IMR-90 (cell line): ENCODE measurements around the gene TGDS. TPM values are rescaled to one million over a fixed set of nuclear protein-coding genes. Genes with fewer than 3 reads are reported as not detected.

Experiments
- ATAC-seq: fragments of 200-7000 bp; cut with Tn5 transposase; 2 replicates; pipeline ENCODE4 v1.9.1; 2020; ENCODE audit warnings: low read depth, mild to moderate bottlenecking, moderate library complexity
- BruUV-seq: library from RNA; stranded (reverse); fragments of 400-500 nt; replicated peaks from 2 replicates; lab custom pipeline; 2021; lab: Mats Ljungman, UMichigan
- CTCF ChIA-PET: fragments of 300-600 bp; formaldehyde crosslinking; extraction: SDS; loops from one replicate; lab custom pipeline; 2021; ENCODE audit warnings: antibody characterized with exemption; lab: Yijun Ruan, JAX
- POLR2A ChIA-PET: fragments of 300-600 bp; sonication (Branson Sonifier 250); formaldehyde crosslinking; loops from one replicate; lab custom pipeline; 2022; ENCODE audit warnings: antibody characterized with exemption; ENCODE audit not compliant: unreplicated experiment; lab: Charles Lee
- DNase-seq: peaks from one replicate; pipeline ENCODE4 v3.0.0; 2013
- H2AFZ ChIP-seq: replicated peaks from 2 replicates; pipeline ENCODE3; 2013; ENCODE audit warnings: low read length, mild to moderate bottlenecking; ENCODE audit not compliant: poor library complexity
- H2AK5ac ChIP-seq: 2 replicates; pipeline ENCODE4 v1.6.1; 2013; ENCODE audit warnings: low read depth, low read length, inconsistent platforms
- H2AK9ac ChIP-seq: replicated peaks from 2 replicates; pipeline ENCODE3; 2013; ENCODE audit warnings: mild to moderate bottlenecking, low read depth, low read length, moderate library complexity; ENCODE audit not compliant: poor library complexity
- H2BK120ac ChIP-seq: 2 replicates; pipeline ENCODE4 v1.6.1; 2013; ENCODE audit warnings: low read depth, low read length, inconsistent platforms
- H2BK15ac ChIP-seq: 3 replicates; pipeline ENCODE4 v1.6.1; 2013; ENCODE audit warnings: low read depth, low read length, inconsistent platforms
- H2BK20ac ChIP-seq: 2 replicates; pipeline ENCODE4 v1.6.1; 2013; ENCODE audit warnings: low read depth, mild to moderate bottlenecking, inconsistent platforms, low read length, moderate library complexity
- H2BK5ac ChIP-seq: 2 replicates; pipeline ENCODE4 v1.6.1; 2013; ENCODE audit warnings: mild to moderate bottlenecking, low read depth, low read length, inconsistent platforms; ENCODE audit not compliant: poor library complexity, severe bottlenecking
- H3K14ac ChIP-seq: replicated peaks from 2 replicates; pipeline ENCODE4 v1.6.1; 2013; ENCODE audit warnings: low read depth, low read length, inconsistent platforms
- H3K18ac ChIP-seq: 2 replicates; pipeline ENCODE4 v1.6.1; 2013; ENCODE audit warnings: low read depth, low read length, control low read depth
- H3K23ac ChIP-seq: 2 replicates; pipeline ENCODE4 v1.6.1; 2013; ENCODE audit warnings: low read depth, low read length, inconsistent platforms
- H3K27ac ChIP-seq: 2 replicates; pipeline ENCODE4 v1.5.1; 2013; ENCODE audit warnings: mild to moderate bottlenecking, control low read depth, low read length; ENCODE audit not compliant: insufficient read depth
- H3K27me3 ChIP-seq: 2 replicates; pipeline ENCODE4 v1.6.1; 2013; ENCODE audit warnings: low read length; ENCODE audit not compliant: control insufficient read depth, insufficient read depth
- H3K36me3 ChIP-seq: 2 replicates; pipeline ENCODE4 v1.6.1; 2013; ENCODE audit warnings: low read length, mixed read lengths; ENCODE audit not compliant: control insufficient read depth, insufficient read depth
- H3K4ac ChIP-seq: 2 replicates; pipeline ENCODE4 v1.6.1; 2013; ENCODE audit warnings: low read depth, low read length, inconsistent platforms
- H3K4me1 ChIP-seq: 2 replicates; pipeline ENCODE4 v1.6.1; 2013; ENCODE audit warnings: low read length, mixed read lengths; ENCODE audit not compliant: control insufficient read depth, insufficient read depth
- H3K4me2 ChIP-seq: 2 replicates; pipeline ENCODE4 v1.6.1; 2013; ENCODE audit warnings: low read depth, mild to moderate bottlenecking, control low read depth, low read length, moderate library complexity
- H3K4me3 ChIP-seq: 2 replicates; pipeline ENCODE4 v1.5.1; 2013; ENCODE audit warnings: low read depth, mild to moderate bottlenecking, control low read depth, low read length, moderate library complexity; ENCODE audit not compliant: insufficient read depth
- H3K56ac ChIP-seq: 2 replicates; pipeline ENCODE4 v1.6.1; 2013; ENCODE audit warnings: low read length, inconsistent platforms; ENCODE audit not compliant: insufficient read depth; ENCODE audit errors: extremely low read depth
- H3K79me1 ChIP-seq, 2 experiments: 2 replicates each; pipeline ENCODE4 v1.6.1; 2013; ENCODE audit warnings: low read length in 2 of 2, inconsistent platforms in 1 of 2, low read depth in 1 of 2
- H3K9ac ChIP-seq: 2 replicates; pipeline ENCODE4 v1.6.1; 2013; ENCODE audit warnings: low read depth, low read length, control low read depth
- H3K9me1 ChIP-seq: 2 replicates; pipeline ENCODE4 v1.6.1; 2013; ENCODE audit warnings: low read length, inconsistent platforms; ENCODE audit not compliant: insufficient read depth
- H3K9me3 ChIP-seq: 2 replicates; pipeline ENCODE4 v1.6.1; 2013; ENCODE audit warnings: low read length; ENCODE audit not compliant: control insufficient read depth, insufficient read depth
- H4K20me1 ChIP-seq: 2 replicates; pipeline ENCODE4 v1.6.1; 2013; ENCODE audit warnings: low read length, inconsistent platforms; ENCODE audit not compliant: insufficient read depth
- H4K5ac ChIP-seq: 2 replicates; pipeline ENCODE4 v1.6.1; 2013; ENCODE audit warnings: mild to moderate bottlenecking, low read depth, low read length, control low read depth
- H4K8ac ChIP-seq, 2 experiments: 2 replicates each; pipeline ENCODE4 v1.6.1; 2013; ENCODE audit warnings: low read depth in 2 of 2, low read length in 2 of 2, control low read depth in 1 of 2, inconsistent platforms in 1 of 2
- H4K91ac ChIP-seq: 2 replicates; pipeline ENCODE4 v1.6.1; 2013; ENCODE audit warnings: low read depth, low read length, inconsistent platforms; ENCODE audit not compliant: insufficient read depth
- FOS ChIP-seq: fragments of 150-350 bp; IDR thresholded peaks from 2 replicates; pipeline ENCODE4 v1.6.1; 2016; ENCODE audit warnings: low read depth, low read length
- NFE2L2 ChIP-seq: fragments of 150-350 bp; IDR thresholded peaks from 2 replicates; pipeline ENCODE4 v1.6.1; 2016; ENCODE audit warnings: low read depth, mild to moderate bottlenecking, low read length
- RAD21 ChIP-seq: IDR thresholded peaks from 2 replicates; pipeline ENCODE4 v1.6.1; 2012; ENCODE audit warnings: low read length, improper control_type of control experiment
- whole genome bisulfite sequencing, 2 experiments: methylation state at CpG; one replicate each; pipeline versions ENCODE4 v1.1.5 to v1.1.7; 2013; ENCODE audit warnings: missing lambda C conversion rate in 2 of 2; ENCODE audit not compliant: insufficient read length in 1 of 2; ENCODE audit errors: extremely low coverage in 2 of 2; 5-methylcytosine and 5-hydroxymethylcytosine counted together
- dilution Hi-C: fragments of 300-500 bp; cut with HindIII; formaldehyde crosslinking; loops from one replicate; pipeline ENCODE4 v1.14.3; 2018; ENCODE audit warnings: low sequenced_read_pairs; ENCODE audit not compliant: unreplicated experiment
- in situ Hi-C: fragments of 300-500 bp; cut with MboI; formaldehyde crosslinking; loops from 3 replicates; pipeline ENCODE4 v1.14.3; 2019; ENCODE audit warnings: low sequenced_read_pairs, inconsistent platforms, mixed read lengths
- intact Hi-C: fragments of 100-400 bp; cut with micrococcal nuclease; formaldehyde crosslinking; loops from 2 replicates; pipeline ENCODE4 v1.10.0; 2022
- polyA plus RNA-seq, 3 experiments: library from polyadenylated mRNA; depleted of rRNA; stranded (reverse); fragments of >200 nt; gene quantifications; 2 replicates each; pipeline ENCODE4 v1.2.3, GENCODE V29; 2012; ENCODE audit warnings: low replicate concordance in 1 of 3
- total RNA-seq: library from RNA; depleted of rRNA; stranded (reverse); fragments of >200 nt; gene quantifications from 2 replicates; pipeline ENCODE4 v1.2.3, GENCODE V29; 2012

Gene TGDS
- total and polyA plus RNA-seq, 2 of the 4 experiments (the other 2 are of a cell fraction): 9.6 to 15.6 TPM

DNA sequence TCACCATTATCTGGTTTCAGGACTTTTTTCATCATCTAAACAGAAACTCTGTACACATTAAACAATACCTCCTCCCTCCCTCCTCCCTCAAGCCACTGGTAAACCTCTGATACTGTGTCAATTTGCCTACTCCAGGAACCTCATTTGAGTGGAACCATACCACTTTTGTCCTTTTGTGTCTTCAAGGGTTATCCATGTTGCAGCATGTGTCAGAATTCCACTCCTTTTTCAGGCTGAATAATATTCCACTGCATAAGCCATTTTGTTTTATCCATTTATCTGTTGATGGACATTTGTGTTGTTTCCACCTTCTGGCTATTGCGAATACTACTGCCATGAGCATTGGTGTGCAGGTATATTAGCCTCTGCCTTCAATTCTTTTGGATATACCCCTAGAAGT, 27.5 kb downstream of the TGDS start:
- Histone ChIP-seq H3K56ac (no peak overlapping the region), H2AK5ac (no peak overlapping the region), H3K23ac (no peak overlapping the region), H4K8ac (no peak overlapping the region), H4K20me1 (no peaks in the 10 kb centered on the region), H3K9me1 (no peaks in the 10 kb centered on the region), H2AK9ac (no peak overlapping the region), H3K18ac (no peak overlapping the region), H3K36me3 (peaks cover 27% of the 10 kb centered on the region), H2BK120ac (no peak overlapping the region), H2BK20ac (no peak overlapping the region), H3K79me1 (no peaks in the 10 kb centered on the region), H3K14ac (no peak overlapping the region), H3K9me3 (no peaks in the 10 kb centered on the region), H2BK5ac (no peak overlapping the region), H3K9ac (no peak overlapping the region), H4K91ac (no peak overlapping the region), H3K27me3 (no peaks in the 10 kb centered on the region), H3K4ac (no peak overlapping the region), H2BK15ac (no peak overlapping the region), H4K5ac (no peak overlapping the region), H3K4me2 (no peak overlapping the region), H3K27ac (no peak overlapping the region), H3K4me1 (no peaks in the 10 kb centered on the region), H3K4me3 (no peak overlapping the region), H2AFZ (no peak overlapping the region)
- no peak for DNase-seq
- dilution Hi-C loops (no loop called here), intact Hi-C loops (no loop called here), in situ Hi-C loops (no loop called here)
- no peak for TF ChIP-seq RAD21
- no peak for TF ChIP-seq FOS
- no peak for TF ChIP-seq NFE2L2
- no peak for ATAC-seq
- no TSS peak for BruUV-seq
- POLR2A ChIA-PET: no interaction called here
- WGBS, 2 experiments: no CpG with 5 or more reads among the region's 1 CpG
- CTCF ChIA-PET: no interaction called here
